Glutamatergic neuron (in vitro differentiated cells): ENCODE data around the gene STPG4. TPM values are rescaled to one million over a fixed set of nuclear protein-coding genes. Genes with fewer than 3 reads are reported as not detected.
A peak's percentile ranks its signal among the peaks of the same experiment; 100 is the strongest.

Experiments
- DNase-seq: peaks from one replicate; pipeline ENCODE4 v3.0.0; 2022
- H3K27ac Mint-ChIP-seq: one replicate; pipeline ENCODE4 v1.8.0; 2020; ENCODE audit warnings: mild to moderate bottlenecking, mixed read lengths, inconsistent platforms; ENCODE audit not compliant: unreplicated experiment
- H3K27me3 Mint-ChIP-seq: one replicate; pipeline ENCODE4 v1.8.0; 2020; ENCODE audit warnings: mild to moderate bottlenecking, moderate library complexity, mixed read lengths, inconsistent platforms; ENCODE audit not compliant: unreplicated experiment
- H3K36me3 Mint-ChIP-seq: one replicate; pipeline ENCODE4 v1.8.0; 2020; ENCODE audit warnings: mild to moderate bottlenecking, mixed read lengths, inconsistent platforms; ENCODE audit not compliant: unreplicated experiment
- H3K4me1 Mint-ChIP-seq: one replicate; pipeline ENCODE4 v1.8.0; 2020; ENCODE audit warnings: mild to moderate bottlenecking, low read depth, mixed read lengths, inconsistent platforms; ENCODE audit not compliant: unreplicated experiment
- H3K4me3 Mint-ChIP-seq: one replicate; pipeline ENCODE4 v1.8.0; 2020; ENCODE audit warnings: mild to moderate bottlenecking, mixed read lengths, inconsistent platforms; ENCODE audit not compliant: unreplicated experiment
- H3K9me3 Mint-ChIP-seq: one replicate; pipeline ENCODE4 v1.8.0; 2020; ENCODE audit warnings: mild to moderate bottlenecking, moderate library complexity, mixed read lengths, inconsistent platforms; ENCODE audit not compliant: unreplicated experiment
- total RNA-seq: library from RNA; stranded (reverse); fragmentation: NEBNext Ultra II Directional; extraction: Animal tissue kit (Norgen Biotek cat#: 25700); gene quantifications from one replicate; pipeline ENCODE4 v1.2.1, GENCODE V29; 2021; ENCODE audit not compliant: unreplicated experiment
- TF ChIP-seq, protein P1 (sequence below): fragments of 200-600 bp; sonication (generic); IDR thresholded peaks from one replicate; pipeline ENCODE4 v1.5.0; 2021; ENCODE audit not compliant: partially characterized antibody, unreplicated experiment

The STPG4 gene
- total RNA-seq, 1 donor from 2014 or later, result 1.3 TPM

DNA sequence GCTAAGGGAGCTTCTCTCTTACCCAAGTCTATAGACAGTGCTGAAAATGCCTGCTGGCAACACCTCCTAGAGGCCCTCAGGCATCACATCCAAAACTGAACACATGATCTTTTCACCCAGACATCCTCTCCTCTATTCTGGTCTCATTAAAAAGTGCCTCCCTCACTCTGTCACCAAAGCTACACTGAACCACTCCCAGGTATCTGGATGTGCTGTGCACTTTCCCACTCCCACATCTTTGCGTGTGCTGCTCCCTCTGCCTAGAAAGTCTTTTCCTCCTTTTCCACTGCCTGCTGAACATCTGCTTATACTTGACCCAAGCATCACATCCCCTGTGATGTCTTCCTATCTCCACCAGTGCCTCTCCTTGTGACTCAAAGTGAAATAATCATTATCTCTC lies 26.1 kb upstream of the STPG4 start:
- no peak for DNase-seq
- Mint-ChIP-seq H3K4me1 (peaks cover 20% of the 10 kb centered on the region), H3K9me3 (peaks cover 13% of the 10 kb centered on the region), H3K27me3 (peaks cover 12% of the 10 kb centered on the region), H3K4me3 (no peak overlapping the region), H3K36me3 (no peaks in the 10 kb centered on the region), H3K27ac (no peak overlapping the region)
- TF ChIP-seq, protein P1, sequence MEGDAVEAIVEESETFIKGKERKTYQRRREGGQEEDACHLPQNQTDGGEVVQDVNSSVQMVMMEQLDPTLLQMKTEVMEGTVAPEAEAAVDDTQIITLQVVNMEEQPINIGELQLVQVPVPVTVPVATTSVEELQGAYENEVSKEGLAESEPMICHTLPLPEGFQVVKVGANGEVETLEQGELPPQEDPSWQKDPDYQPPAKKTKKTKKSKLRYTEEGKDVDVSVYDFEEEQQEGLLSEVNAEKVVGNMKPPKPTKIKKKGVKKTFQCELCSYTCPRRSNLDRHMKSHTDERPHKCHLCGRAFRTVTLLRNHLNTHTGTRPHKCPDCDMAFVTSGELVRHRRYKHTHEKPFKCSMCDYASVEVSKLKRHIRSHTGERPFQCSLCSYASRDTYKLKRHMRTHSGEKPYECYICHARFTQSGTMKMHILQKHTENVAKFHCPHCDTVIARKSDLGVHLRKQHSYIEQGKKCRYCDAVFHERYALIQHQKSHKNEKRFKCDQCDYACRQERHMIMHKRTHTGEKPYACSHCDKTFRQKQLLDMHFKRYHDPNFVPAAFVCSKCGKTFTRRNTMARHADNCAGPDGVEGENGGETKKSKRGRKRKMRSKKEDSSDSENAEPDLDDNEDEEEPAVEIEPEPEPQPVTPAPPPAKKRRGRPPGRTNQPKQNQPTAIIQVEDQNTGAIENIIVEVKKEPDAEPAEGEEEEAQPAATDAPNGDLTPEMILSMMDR, result no peak

DNA sequence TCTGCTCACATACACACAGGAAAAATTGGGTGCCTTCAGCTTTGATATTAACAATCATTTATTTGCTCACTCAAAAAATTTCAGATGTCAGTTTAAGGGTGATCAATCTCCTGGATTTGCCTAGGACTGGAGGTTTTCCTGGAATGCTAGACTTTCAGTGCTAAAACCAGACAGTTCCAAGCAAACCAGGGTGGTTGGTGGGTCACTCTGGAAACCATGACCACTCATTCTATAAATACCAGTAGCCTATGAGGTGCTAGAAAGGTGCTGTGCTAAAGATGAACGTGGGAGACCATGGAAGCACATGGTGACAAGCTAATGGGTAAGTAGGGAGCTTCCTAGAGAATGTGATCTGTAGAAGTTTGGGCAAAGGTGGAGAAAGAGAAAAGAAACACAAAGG lies 25.4 kb upstream of the STPG4 start:
- H3K27ac Mint-ChIP-seq, result no peak overlapping the region
- DNase-seq, result no peak
- H3K4me3 Mint-ChIP-seq, result no peak overlapping the region
- H3K27me3 Mint-ChIP-seq, result peaks cover 15% of the 10 kb centered on the region
- H3K9me3 Mint-ChIP-seq, result peaks cover 16% of the 10 kb centered on the region
- H3K4me1 Mint-ChIP-seq, result peaks cover 14% of the 10 kb centered on the region
- TF ChIP-seq, protein P1, result no peak
- H3K36me3 Mint-ChIP-seq, result no peaks in the 10 kb centered on the region

DNA sequence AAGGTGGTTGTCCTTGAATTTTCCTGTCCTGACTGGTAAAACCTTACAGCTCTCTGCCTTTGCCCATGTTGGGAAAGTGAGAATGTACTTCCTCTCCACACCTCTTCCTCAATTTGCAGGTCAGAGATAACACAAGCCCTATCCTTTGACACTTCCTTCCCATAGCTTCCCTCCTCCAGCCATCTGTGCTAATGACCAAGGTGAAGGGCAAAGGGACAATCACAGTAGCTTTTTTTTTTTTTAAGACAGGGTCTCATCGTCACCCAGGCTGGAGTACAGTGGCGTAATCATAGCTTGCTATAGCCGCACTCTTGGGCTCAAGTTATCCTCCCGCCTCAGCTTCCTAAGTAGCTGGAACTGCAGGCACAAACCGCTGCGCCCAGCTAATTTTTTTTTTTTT lies 24.3 kb upstream of the STPG4 start:
- peaks cover 14% of the 10 kb centered on the region for H3K4me1 Mint-ChIP-seq
- no peak overlapping the region for H3K4me3 Mint-ChIP-seq
- peaks cover 22% of the 10 kb centered on the region for H3K9me3 Mint-ChIP-seq
- TF ChIP-seq, protein P1, result no peak
- H3K27ac Mint-ChIP-seq, result no peak overlapping the region
- DNase-seq, result no peak
- H3K36me3 Mint-ChIP-seq, result peaks cover 7% of the 10 kb centered on the region
- peaks cover 23% of the 10 kb centered on the region for H3K27me3 Mint-ChIP-seq

DNA sequence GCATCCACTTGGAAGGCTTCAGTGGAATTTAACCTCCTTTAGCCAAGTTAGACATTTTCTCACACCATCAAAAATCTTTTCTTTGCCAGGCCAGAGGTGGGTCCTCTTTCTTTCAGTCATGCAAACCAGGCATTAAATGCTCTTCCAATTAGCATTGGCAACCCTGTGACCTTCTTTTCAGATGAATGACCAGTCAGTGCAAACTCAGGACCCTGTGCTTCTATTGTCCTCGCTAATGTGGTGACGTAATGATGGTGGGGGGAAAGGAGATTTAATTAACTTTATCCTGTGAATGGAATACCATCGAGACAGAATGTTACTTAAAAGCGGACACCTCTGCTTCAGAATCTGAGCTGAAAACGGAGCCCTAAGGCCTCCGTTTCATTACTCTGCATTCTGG lies 23.2 kb upstream of the STPG4 start:
- no peak for DNase-seq
- H3K4me3 Mint-ChIP-seq, result no peak overlapping the region
- no peak overlapping the region for H3K27ac Mint-ChIP-seq
- H3K36me3 Mint-ChIP-seq, result peaks cover 7% of the 10 kb centered on the region
- peaks cover 22% of the 10 kb centered on the region for H3K27me3 Mint-ChIP-seq
- H3K9me3 Mint-ChIP-seq, result peaks cover 22% of the 10 kb centered on the region
- TF ChIP-seq, protein P1, result no peak
- peaks cover 16% of the 10 kb centered on the region for H3K4me1 Mint-ChIP-seq

DNA sequence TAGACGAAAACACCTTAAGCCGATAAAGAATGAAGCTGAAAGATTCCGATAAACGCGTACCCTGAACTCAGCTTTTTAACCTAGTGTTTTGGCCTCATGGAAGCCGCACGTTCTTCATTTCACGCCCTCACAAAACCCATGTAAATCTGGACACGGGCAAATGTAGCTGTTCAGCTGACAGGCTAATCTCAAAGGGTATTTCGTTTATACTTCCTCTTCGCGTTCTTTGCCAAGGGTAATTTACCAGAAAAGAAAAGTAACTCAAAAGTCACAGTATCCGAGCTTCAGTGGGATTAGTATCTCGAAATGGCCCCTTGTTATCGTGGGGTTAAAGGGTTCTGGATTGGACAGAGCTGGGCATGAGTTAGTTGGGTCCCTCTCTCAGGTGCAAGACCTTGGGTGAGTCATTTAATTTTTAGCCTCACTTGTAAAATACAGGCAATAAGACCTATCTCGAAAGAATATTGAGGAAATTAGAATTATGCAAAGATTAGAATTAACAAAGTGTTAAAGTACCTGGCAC lies 22.0 kb upstream of the STPG4 start:
- H3K9me3 Mint-ChIP-seq, result peaks cover 22% of the 10 kb centered on the region
- peaks cover 22% of the 10 kb centered on the region for H3K27me3 Mint-ChIP-seq
- TF ChIP-seq, protein P1, result no peak
- DNase-seq, result no peak
- peaks cover 23% of the 10 kb centered on the region for H3K4me1 Mint-ChIP-seq
- peak overlapping the region; percentile 100 for H3K4me3 Mint-ChIP-seq
- peak overlapping the region; percentile 100 for H3K27ac Mint-ChIP-seq
- peaks cover 7% of the 10 kb centered on the region for H3K36me3 Mint-ChIP-seq
